ENCODE data around the gene HDAC1.
A peak's percentile ranks its signal among the peaks of the same experiment; 100 is the strongest.
"Not testable (repeated sequence)": the region's sequence is repeated elsewhere in the genome, so short reads cannot be mapped to it uniquely, and the experiment has no call there.

The HDAC1 gene

GRCh38 chr1:32274646-32275340 lies 17.1 kb upstream of the HDAC1 start:
- no peak for DNase-seq (ENCODE audit: low spot score)

DNA sequence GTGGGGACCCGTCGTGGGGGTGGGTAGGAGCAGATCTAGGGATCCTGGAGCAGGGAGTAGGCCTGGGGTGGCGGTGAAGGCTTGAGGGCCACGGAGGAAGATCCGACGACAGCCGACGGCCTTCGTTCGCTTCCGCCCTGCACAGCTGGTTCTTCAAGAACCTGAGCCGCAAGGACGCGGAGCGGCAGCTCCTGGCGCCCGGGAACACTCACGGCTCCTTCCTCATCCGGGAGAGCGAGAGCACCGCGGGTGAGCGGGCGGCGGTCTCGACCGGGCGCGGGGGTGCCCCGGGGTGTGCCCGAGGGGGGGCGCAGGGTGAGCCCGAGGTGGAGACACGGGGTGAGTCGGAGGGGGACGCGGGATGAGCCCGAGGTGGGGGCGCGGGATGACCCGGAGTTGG lies 16.5 kb upstream of the HDAC1 start:
- DNase-seq (ENCODE audit: low spot score), result no peak

DNA sequence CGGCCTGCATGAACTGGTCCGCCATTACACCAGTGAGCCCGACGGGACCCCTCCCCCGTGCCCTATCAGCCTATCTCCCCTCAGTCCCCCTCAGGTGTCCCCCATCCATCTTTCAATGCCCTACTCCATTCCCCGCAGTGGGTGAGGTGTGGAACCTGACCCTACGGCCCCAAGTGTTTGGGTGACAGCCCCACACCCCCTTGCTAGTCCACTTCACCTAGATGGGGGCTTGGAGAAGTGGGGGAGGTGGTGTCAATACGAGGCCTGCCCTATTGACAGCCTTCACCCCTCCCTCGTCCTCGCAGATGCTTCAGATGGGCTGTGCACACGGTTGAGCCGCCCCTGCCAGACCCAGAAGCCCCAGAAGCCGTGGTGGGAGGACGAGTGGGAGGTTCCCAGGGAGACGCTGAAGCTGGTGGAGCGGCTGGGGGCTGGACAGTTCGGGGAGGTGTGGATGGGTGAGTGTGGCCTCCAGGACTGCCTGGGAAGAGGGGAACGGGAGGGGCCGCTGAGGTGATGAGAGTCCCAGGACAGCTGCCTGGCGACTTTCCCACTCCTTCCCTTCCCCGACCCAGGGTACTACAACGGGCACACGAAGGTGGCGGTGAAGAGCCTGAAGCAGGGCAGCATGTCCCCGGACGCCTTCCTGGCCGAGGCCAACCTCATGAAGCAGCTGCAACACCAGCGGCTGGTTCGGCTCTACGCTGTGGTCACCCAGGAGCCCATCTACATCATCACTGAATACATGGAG lies 15.7 kb upstream of the HDAC1 start:
- no peak for DNase-seq (ENCODE audit: low spot score)

DNA sequence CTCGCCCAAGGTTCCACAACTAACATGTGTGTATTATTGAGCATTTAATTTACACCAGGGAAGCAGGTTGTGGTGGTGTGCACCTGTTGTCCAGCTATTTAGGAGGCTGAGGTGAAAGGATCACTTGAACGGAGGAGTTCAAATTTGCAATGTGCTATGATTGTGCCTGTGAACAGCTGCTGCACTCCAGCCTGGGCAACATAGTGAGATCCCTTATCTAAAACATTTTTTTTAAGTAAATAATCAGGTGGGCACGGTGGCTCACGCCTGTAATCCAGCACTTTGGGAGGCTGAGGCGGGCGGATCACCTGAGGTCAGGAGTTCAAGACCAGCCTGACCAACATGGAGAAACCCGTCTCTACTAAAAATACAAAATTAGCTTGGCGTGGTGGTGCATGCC lies 7.1 kb upstream of the HDAC1 start:
- DNase-seq (ENCODE audit: low spot score), result not testable (repeated sequence)

GRCh38 chr1:32285658-32286057 lies 6.2 kb upstream of the HDAC1 start:
- DNase-seq (ENCODE audit: low spot score), result no peak

DNA sequence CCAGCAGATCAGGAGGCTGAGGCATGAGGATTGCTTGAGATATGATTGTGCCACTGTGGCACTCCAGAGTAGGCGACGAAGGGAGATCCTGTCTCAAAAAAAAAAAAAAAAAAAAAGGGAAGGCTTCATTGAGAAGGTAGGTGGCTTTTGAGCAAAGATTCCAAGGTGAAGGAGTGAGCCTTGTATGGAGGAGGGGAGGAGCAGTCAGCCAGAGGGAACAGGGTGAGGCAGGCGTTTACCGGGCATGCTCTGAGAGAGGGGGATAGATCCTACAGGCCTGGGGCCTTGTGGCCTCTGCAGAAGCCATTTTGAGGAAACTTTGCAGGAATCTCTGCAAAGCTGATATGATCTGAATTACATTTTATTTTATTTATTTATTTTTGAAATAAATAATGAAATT lies 5.1 kb upstream of the HDAC1 start:
- DNase-seq (ENCODE audit: low spot score), result no peak

- no peak for DNase-seq (ENCODE audit: low spot score)
Measured at GRCh38 chr1:32289256-32289655, 2.6 kb upstream of the HDAC1 start.

DNA sequence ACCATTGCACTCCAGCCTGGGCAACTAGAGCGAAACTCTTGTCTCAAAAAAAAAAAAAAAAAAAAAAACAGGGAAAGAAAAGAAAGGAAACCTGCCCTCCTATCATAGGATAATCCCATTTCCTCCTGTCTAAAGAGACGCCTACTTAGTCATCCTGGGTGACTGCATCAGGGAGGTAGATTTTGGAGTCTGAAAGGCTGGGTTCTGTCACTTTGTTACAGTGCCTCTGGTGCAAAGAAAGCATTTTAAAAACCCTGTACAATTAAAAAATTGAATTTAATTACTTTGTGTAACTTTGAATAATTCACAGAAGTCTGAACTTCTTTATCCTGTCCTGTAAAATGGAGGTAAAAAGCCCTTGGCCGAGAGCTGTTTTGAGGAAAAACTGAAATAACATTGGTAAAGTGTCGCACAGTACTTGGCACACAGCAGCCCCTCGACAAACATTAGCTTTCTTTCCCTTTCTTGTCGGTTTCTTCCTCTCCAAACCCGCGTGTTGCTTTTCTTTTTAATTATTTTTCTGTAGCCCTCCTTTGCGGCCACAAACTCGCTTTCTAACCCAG lies 657 bp upstream of the HDAC1 start:
- DNase-seq (ENCODE audit: low spot score), result no peak

DNA sequence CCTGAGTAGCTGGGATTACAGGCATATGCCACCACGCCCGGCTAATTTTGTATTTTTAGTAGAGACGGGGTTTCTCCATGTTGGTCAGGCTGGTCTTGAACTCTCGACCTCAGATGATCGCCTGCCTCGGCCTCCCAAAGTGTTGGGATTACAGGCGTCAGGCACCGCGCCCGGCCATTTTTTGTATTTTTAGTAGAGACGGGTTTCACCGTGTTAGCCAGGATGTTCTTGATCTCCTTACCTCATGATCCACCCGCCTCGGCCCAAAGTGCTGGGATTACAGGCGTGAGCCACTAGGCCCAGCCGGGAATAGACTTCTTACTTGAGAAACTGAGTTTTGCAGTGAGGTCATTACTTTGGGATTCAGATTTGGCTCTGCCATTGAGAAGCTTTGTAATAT lies 6.3 kb downstream of the HDAC1 start:
- DNase-seq (ENCODE audit: low spot score), result not testable (repeated sequence)

DNA sequence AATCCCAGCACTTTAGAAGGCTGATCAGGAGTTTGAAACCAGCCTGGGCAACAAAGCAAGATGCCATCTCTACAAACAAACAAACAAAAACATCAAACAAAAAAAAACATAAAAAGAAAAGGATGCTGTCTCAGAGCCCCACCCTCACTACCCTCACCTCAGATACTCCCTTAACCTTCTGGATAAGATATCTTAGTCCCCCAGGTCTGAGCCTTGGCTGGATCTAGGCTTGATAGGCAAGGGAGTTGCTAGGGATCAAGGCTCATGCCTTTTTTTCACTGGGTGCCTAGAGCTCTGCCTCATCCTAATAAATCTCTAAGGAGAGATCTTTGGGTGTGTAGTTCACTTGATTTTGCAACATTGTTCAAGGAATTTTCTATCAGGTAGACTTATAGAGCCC lies 7.4 kb downstream of the HDAC1 start:
- DNase-seq (ENCODE audit: low spot score), result no peak

DNA sequence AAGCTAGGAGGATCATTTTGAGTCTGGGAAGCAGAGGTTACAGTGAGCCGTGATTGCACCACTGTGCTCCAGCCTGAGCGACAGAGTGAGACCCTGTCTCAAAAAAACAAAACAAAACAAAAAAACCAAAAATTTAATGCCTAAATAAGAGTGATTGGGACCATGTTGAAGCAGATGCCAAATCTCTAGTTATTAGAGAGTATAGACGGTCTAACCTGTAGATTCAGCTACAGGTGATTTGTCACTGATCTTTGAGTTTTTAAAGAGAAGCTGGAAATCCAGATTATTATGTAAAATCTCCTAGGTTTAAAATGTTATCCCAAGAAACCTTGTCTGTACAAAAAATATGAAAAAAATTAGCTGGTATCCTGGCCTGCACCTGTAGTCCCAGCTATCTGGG lies 11.5 kb downstream of the HDAC1 start:
- DNase-seq (ENCODE audit: low spot score), result no peak

DNA sequence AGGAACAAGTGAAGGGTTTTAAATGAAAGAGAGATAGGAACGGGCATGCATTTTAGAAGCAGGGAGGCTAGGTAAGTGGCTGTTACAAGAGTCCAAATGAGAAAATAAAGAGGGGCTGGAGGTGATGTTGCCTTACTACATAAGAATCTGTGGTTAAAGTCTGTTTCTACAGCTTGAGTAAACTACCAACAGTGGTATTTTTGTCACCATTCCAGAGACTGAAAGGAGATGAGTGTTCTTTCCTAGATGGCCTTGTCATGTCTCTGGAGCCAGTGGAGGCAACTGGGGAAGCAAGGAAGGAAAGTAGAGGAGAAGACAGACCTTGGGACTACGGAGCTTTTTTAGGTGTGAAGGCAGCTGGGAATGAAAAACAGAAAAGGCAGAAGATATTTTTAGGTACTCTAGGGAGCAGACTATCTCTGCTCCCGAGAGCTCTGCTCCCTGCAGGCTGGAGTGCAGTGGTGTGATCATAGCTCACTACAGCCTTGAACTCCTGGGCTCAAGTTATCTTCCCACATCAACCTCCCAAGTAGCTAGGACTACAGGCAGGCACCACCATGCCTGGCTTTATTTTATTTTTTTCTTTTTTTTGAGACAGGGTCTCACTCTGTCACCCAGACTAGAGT lies 12.2 kb downstream of the HDAC1 start:
- DNase-seq (ENCODE audit: low spot score), result no peak

- no peak for DNase-seq (ENCODE audit: low spot score)
Measured at GRCh38 chr1:32305310-32305709, 13.4 kb downstream of the HDAC1 start.

DNA sequence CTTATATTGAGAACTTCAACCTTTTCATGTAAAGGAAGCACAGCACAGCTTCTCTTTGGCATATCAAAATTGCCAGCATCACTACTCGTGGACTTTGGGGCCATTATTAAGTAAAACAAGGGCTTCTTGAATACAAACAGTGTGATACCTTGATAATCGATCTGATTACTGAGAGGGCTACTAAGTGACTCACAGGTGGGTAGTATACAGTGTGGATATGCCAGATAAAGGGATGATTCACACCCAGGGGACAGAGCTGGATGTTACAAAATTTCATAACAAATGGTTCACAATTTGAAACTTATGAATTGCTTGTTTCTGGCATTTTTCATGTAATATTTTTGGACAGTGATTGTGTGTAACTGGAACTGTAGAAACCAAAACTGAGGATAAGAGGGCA lies 15.4 kb downstream of the HDAC1 start:
- DNase-seq (ENCODE audit: low spot score), result no peak

DNA sequence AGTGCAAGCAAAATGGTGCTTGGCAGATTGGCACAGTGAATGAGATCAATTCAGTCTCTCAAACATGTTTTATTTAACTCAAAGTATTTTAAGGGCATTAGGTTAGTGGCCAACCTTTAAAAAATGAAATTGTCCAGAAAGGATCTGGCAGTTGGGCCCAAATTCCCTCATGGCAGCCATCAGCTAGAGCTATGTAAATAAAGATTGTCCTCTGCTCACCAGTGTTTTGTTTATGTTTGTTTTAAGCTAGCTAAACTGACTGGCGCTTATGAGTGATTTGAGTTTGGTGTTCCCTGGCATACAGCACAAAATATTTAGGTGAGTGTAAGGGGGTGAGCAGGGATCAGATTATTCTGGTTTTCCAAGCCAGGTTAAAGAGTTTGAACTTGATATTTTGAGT lies 18.1 kb downstream of the HDAC1 start:
- DNase-seq (ENCODE audit: low spot score), result no peak

- DNase-seq (ENCODE audit: low spot score), result no peak
Measured at GRCh38 chr1:32311709-32312393, 20.0 kb downstream of the HDAC1 start.

GRCh38 chr1:32316903-32317277 lies 25.0 kb downstream of the HDAC1 start:
- no peak for DNase-seq (ENCODE audit: low spot score)

DNA sequence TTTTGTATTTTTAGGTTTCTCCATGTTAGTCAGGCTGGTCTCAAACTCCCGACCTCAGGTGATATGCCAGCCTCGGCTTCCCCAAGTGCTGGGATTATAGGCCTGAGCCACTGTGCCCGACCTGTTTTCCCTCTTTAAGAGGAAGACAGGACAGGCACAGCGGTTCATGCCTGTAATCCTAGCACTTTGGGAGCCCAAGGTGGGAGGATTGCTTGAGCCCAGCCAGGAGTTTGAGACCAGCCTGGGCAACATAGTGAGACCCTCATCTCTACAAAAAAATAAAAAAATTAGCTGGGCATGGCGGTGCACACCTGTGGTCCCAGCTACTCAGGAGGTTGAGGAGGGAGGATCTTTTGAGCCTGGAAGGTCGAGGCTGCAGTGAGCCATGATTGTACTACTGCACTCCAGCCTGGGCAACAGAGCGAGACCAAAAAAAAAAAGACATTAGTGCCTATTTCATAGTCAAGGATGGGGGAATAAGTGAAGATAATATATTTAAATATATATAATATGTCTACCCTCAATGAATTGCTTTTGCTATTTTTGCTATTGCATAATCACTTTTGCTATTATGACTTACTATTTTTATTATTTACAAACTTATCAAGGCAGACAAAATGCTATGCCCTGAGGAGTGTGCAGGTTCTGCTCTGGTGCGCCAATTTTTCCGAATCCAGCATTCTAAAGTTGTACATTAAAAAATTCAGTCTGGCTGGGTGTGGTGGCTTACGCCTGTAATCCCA lies 26.4 kb downstream of the HDAC1 start:
- DNase-seq (ENCODE audit: low spot score), result no peak

DNA sequence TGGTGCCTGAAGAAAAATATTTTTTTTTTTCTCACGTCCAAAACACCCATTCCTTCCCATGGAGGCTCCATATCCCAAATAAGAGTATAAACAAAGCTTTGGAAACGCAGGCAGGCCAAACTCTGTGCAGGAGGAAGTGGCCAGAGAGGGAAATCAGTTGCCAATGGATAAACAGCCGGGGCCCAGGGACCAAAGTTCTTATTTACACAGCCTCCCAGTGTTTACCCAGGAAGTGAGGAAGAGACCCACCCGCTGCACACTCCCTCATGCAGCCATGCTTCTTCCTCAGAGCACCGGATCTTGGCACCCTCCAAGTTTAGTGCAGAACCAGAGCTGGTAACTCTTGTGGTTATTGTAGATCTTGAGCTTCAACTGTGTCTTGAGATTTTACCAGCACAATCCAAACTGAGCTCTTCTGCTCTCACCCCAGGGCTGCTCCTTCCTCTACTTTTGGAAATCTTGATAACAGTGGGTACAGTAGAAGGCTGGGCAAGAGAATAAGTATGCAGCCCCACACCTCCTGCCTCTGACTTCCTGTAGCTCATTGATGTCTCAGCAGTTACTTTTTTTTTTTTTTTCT lies 29.9 kb downstream of the HDAC1 start:
- DNase-seq (ENCODE audit: low spot score), result peak; percentile 42

GRCh38 chr1:32327204-32327603 lies 35.3 kb downstream of the HDAC1 start:
- no peak for DNase-seq (ENCODE audit: low spot score)

DNA sequence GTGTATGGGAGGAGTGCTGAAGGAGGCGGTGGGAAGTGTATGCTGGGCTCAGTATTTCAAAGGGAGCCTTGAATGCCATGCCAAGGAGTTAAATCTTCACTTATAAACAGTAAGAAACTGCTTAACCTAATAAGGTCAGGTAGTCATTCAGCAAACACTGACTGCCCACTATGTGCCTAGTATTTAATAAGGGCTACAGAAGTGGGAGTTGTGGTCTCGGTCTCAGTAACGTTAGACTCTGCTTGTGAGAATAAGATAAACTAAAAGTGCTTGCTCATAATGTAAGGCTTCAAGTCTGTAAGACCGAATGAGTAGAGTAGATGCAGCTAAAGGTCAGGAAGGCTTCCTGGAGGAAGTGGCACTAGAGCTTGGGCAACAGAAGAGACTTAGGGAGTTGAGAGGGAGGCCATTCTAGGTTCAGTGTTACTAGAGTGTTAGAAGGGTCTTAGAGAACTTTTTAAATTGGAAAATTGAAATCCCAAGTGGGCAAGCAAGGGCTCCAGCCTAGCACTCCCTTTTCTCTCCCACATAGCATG lies 38.1 kb downstream of the HDAC1 start:
- no peak for DNase-seq (ENCODE audit: low spot score)

All from NAMALWA (cell line).